ENCODE results near the gene MYO7B.

MYO7B gene

GRCh38 chr2:127626175-127626574 lies 90.7 kb downstream of the MYO7B start:
- no peak overlapping the region for H3K4me3 ChIP-seq (ENCODE audit: low read depth, low read length)
- no peaks in the 10 kb centered on the region for H3K4me1 ChIP-seq

GRCh38 chr2:127626917-127627739 lies 91.6 kb downstream of the MYO7B start:
- no peaks in the 10 kb centered on the region for H3K4me1 ChIP-seq
- H2AFZ ChIP-seq, result no peak overlapping the region

More at GRCh38 chr2:127626175-127626574, 90.7 kb downstream of the MYO7B start:
- H3K9ac ChIP-seq, result no peak overlapping the region
- TF ChIP-seq CTCF (IDR thresholded peaks at IDR 0.05), result no peak
- H2AFZ ChIP-seq, result no peak overlapping the region
- H3K4me2 ChIP-seq (ENCODE audit: low read length), result no peak overlapping the region
- H3K27ac ChIP-seq, result no peak overlapping the region
- no peaks in the 10 kb centered on the region for H3K9me3 ChIP-seq (ENCODE audit: control insufficient read depth, low read length)
- H3K27me3 ChIP-seq (ENCODE audit: control insufficient read depth, insufficient read depth, low read length), result no peaks in the 10 kb centered on the region
- H3K79me2 ChIP-seq, result no peaks in the 10 kb centered on the region
- H3K36me3 ChIP-seq (ENCODE audit: control insufficient read depth, insufficient read depth, low read length), result no peaks in the 10 kb centered on the region

GRCh38 chr2:127627740-127628571 lies 92.5 kb downstream of the MYO7B start:
- no peak for TF ChIP-seq CTCF (IDR thresholded peaks at IDR 0.05)
- no peaks in the 10 kb centered on the region for H3K36me3 ChIP-seq (ENCODE audit: control insufficient read depth, insufficient read depth, low read length)
- H3K9me3 ChIP-seq (ENCODE audit: control insufficient read depth, low read length), result no peaks in the 10 kb centered on the region
- no peaks in the 10 kb centered on the region for H3K27me3 ChIP-seq (ENCODE audit: control insufficient read depth, insufficient read depth, low read length)
- no peaks in the 10 kb centered on the region for H3K4me1 ChIP-seq
- H2AFZ ChIP-seq, result no peak overlapping the region
- no peak overlapping the region for H3K9ac ChIP-seq
- H3K27ac ChIP-seq, result no peak overlapping the region
- no peaks in the 10 kb centered on the region for H3K79me2 ChIP-seq
- H3K4me2 ChIP-seq (ENCODE audit: low read length), result no peak overlapping the region
- no peak overlapping the region for H3K4me3 ChIP-seq (ENCODE audit: low read depth, low read length)

More at GRCh38 chr2:127626917-127627739, 91.6 kb downstream of the MYO7B start:
- Histone ChIP-seq H3K36me3 (ENCODE audit: control insufficient read depth, insufficient read depth, low read length) (no peaks in the 10 kb centered on the region), H3K9ac (no peak overlapping the region), H3K4me3 (ENCODE audit: low read depth, low read length) (no peak overlapping the region), H3K79me2 (no peaks in the 10 kb centered on the region), H3K27ac (no peak overlapping the region), H3K9me3 (ENCODE audit: control insufficient read depth, low read length) (no peaks in the 10 kb centered on the region), H3K4me2 (ENCODE audit: low read length) (no peak overlapping the region), H3K27me3 (ENCODE audit: control insufficient read depth, insufficient read depth, low read length) (no peaks in the 10 kb centered on the region)
- no peak for TF ChIP-seq CTCF (IDR thresholded peaks at IDR 0.05)

DNA sequence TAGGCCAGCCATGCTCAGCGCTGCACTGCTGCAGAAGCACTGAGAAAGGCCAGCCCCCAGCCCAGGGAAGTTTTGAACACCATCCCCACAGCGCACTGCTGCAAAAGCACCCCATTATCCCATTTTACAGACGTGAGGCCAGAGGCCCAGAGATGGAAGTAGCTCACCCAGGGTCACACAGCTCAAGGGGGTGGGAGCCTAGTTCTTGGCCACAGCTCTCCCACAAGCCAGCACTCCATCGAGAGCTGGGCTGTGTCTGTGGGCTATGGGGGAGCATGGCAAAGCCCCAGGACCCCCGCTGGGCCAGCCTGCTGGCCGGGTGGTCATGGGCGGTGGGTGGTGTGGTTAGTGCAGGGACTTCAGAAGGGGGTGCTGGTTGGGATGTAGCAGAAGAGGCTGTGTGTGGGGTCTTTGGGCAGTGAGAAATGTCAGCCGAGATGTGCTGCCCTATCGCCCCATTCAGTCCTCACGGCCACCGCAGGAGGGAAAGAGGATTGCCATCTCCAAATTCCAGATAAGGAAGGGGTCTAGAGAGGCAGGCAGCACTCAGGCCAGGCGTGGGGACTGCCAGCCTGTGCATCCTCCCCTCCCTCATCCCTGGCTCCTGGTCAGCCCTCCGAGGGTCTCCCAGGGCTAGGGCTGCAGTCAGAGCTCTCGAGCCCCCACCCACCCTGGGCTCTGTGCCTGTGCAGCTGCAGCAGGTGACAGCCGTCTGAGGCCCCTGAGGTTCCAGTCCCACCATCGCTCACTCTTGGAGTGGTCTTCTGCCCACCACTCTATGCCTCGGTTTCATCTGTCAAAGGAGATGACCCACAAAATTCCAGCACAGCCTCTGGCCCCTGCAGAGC lies 93.5 kb downstream of the MYO7B start:
- Histone ChIP-seq H2AFZ (no peak overlapping the region), H3K36me3 (ENCODE audit: control insufficient read depth, insufficient read depth, low read length) (no peaks in the 10 kb centered on the region), H3K4me1 (no peaks in the 10 kb centered on the region), H3K27me3 (ENCODE audit: control insufficient read depth, insufficient read depth, low read length) (no peaks in the 10 kb centered on the region), H3K79me2 (no peaks in the 10 kb centered on the region), H3K4me2 (ENCODE audit: low read length) (no peak overlapping the region), H3K4me3 (ENCODE audit: low read depth, low read length) (no peak overlapping the region), H3K27ac (no peak overlapping the region), H3K9ac (no peak overlapping the region), H3K9me3 (ENCODE audit: control insufficient read depth, low read length) (no peaks in the 10 kb centered on the region)
- TF ChIP-seq CTCF (IDR thresholded peaks at IDR 0.05), result no peak

Measured in parathyroid adenoma (tissue), 2 donors.